SKM-1 (cell line): ENCODE measurements around the gene CNTNAP2.

Experiments
- DNase-seq: peaks from one replicate; lab custom pipeline; 2025; ENCODE audit not compliant: unreplicated experiment; lab: John Stamatoyannopoulos, UW

CNTNAP2 gene

DNA sequence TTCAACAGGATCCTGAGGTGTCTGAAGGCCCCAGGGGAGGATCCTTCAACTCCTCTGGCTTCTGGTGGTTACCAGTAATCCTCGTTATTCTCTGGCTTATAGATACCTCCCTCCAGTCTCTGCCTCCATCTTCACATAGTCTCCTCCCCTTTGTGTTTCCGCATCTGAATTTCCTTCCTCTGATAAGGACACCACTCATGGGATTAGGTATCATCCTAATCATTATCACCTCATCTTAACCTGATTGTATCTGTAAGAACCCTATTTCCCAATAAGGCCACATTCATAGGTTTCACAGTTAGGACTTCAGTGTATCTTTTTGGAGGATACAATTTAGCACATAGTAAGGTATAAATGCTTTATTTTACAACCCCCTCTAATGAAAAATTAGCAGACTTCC is 1189.2 kb downstream of the CNTNAP2 start:
- DNase-seq: no peak

DNA sequence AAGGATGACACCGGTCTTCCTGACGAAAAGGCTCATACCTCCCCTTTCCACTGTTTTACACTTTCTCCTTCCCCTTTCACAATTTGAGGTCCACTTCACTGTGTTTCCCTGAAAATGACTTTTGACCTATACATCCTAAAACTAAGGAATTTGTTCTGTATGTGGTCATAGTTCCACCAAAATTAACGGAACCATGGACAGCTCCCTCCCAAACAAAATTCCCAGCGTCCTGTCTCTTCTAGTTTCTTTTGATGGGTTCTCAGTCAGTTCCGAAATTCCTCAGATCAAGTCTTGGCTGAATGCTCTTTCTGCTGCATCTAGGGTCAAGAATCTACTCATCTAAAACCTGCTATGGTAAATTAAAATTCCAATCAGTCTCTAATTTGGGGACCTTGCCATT is 1191.9 kb downstream of the CNTNAP2 start:
- DNase-seq: no peak

DNA sequence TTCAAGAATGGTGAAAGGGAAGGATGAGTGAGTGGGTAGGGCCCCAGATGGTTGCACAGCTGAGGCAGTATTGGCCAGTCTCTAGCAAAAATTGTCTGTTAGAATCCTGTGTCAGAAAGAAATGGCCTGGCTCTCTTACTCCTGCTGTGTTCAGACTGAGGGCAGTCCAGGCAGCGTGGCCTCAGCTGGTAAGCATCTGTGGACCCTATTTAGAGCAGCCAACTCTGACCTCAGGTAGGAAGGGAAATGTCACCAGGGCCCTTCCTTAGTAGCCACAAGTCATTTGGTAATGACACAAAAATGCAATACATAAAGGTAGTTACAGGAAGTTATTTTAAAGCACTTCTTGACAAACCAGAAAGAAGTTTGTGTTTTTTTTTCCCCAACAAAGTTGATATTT is 1194.7 kb downstream of the CNTNAP2 start:
- peak; percentile 11 for DNase-seq

GRCh38 chr7:147321504-147321903 is 1204.9 kb downstream of the CNTNAP2 start:
- DNase-seq: no peak

GRCh38 chr7:147332988-147333387 is 1216.4 kb downstream of the CNTNAP2 start:
- DNase-seq: peak; percentile 17

GRCh38 chr7:147363101-147363500 is 1246.5 kb downstream of the CNTNAP2 start:
- DNase-seq: no peak

GRCh38 chr7:147376192-147376591 is 1259.6 kb downstream of the CNTNAP2 start:
- DNase-seq: no peak

GRCh38 chr7:147380926-147381325 is 1264.3 kb downstream of the CNTNAP2 start:
- DNase-seq: no peak

- no peak for DNase-seq
Observed at GRCh38 chr7:147394329-147394728, 1277.7 kb downstream of the CNTNAP2 start.

DNA sequence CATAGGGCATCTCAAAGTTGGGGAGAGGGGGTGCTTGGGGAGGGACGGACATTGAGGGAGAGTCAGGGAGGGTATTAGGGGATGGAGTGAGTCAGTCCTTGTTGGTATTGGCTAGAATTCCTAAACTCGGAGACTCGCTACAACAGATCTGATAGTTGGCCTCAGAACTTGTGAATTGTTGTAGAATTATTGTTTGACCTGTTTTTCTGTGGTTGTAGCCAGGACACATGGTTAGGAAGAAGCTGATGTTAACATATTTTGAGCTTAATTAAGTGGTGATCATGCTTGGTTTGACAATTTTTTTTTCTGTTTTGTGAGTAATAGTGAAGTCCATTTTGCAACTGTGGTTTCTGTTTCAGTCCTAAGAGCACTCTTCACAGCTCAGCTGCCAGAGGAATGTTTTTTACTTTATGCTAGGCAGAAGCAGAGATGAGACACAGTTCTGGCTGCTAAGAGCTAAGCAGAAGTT is 1283.7 kb downstream of the CNTNAP2 start:
- no peak for DNase-seq

GRCh38 chr7:147400925-147401324 is 1284.3 kb downstream of the CNTNAP2 start:
- no peak for DNase-seq

DNA sequence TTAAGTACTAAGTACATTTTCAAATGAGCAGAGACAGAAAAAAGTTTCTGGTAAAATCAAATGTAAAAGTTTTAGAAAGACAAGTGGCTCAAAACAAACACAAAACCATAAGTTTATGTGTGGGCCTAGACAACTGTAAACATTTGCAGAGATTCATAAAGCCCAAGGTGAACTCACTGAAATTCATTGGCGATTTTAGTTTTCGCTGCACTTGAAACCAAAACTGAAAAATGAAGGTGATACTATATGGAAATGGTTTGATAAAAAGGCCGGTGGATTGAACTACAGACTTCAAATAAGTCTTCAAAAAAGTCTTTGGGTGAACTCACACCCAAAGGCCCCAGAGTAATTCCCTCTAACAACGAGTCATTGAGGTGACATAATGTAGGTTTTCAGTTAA is 1289.0 kb downstream of the CNTNAP2 start:
- no peak for DNase-seq

DNA sequence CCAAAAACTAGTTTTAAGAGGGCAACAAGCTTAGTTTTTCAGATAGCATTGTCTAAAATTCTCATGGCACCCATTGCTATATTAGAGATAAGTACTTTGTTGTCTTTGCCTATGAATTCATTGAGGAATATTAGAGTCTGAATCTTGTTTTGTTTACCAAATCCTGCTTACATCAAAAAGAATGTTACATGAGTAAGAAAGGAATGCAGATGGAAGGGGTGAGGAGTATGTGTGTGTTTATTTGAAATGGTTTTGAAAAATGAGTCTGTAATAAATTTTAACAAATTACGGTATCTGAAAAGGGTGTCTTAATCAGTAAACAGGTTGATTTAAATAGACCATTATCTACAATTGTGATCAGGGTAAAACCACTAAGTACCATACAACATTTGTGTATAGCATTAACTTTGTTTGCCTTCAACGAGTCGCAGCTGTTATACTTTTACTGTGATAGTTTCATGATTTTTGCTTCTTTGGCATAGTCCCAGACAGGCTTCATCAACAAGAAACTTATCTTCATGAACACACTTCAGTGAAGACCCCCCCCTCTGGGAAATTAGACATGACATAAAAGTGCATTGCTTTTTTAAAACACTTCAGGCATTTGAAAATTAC is 1290.0 kb downstream of the CNTNAP2 start:
- no peak for DNase-seq

DNA sequence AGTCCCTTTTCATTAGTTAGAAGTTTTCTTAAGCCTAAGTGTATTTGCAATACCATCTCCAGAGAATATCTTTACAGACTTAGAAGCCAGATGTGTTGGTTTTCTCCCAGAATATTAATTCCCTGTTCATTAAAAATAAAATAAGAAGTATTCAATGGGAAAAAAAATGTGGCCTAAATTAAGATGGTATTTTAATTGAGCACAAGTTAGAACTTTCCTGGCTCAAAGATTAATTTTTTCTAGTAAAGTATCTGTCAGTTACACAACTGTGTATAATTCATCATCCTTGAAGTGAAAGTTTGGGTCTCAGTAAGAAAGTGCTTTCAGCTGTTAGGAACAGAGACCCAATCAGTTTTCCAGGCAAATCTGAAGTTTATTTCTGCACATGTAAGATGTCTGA is 1294.5 kb downstream of the CNTNAP2 start:
- DNase-seq: no peak

- no peak for DNase-seq
Observed at GRCh38 chr7:147412109-147412508, 1295.5 kb downstream of the CNTNAP2 start.

DNA sequence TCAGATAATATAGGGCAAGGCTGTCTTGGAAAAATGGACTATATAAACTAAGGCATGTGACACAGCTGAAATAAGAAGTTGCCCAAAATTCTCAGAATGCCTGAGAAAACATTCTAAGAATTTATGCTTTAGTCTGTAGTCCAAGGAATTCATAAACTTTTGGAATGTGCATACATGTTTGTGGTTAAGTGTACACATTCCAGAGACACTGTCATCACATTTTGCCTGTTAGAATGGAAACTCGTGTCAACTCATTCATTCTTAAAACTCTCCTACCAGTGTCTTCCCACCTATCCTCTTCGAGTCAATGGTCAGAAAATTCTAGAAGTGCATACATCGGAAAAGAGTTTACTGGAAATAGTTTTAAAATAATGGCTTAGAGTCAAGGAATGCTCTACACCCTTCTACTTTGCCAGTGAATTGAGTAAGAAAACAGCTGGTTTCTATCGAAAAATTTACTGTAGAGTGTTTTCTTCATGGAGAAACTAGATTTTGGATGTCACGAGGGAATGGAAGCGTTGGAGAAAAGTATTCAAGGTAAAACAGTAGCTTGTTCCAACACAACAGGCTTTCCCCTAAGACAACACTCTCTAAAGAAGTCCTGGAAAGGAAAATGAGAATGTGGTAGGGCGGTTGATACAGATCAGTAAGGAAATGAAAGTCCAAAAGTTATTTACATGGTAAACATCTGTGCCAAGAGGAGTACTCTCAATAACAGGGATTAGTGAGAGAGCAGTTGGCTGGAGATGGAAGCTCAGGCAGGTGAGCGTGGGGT is 1296.4 kb downstream of the CNTNAP2 start:
- no peak for DNase-seq

DNA sequence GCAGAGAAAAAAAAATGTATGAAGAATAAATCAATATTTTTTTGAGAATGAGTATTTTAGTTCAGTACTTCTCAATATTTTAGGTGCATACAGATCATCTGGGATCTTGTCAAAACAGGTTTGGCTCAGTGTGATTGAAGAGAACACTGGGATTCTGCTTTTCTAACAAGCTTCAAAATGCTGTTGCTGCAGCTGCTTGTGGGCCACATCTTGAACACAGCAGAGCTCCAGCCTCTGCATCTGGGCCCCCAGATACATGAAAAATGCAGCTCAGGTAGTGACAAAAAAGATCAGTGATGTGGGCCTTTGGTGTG is 1296.9 kb downstream of the CNTNAP2 start:
- no peak for DNase-seq

GRCh38 chr7:147415991-147416390 is 1299.4 kb downstream of the CNTNAP2 start:
- no peak for DNase-seq

DNA sequence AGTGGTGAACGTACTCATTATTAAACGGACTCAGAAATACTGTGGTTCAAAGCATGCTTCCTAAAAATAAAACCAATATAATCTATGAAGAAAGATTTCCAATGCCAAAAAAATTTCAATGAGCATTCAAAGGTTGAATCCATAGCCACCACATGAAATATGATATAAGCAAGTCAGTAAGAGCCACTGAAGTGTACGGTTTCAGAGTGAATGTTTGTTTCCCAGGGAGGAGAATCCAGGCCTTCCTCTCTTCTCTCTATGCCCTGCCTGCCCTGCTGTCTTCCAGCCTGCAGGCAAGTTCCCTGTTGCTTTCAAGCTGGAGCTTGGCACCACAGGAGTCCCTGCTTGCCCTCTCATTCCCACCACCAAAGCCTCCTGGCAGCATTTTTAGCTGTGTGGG is 1302.4 kb downstream of the CNTNAP2 start:
- DNase-seq: no peak

- DNase-seq: no peak
Observed at GRCh38 chr7:147423875-147424274, 1307.3 kb downstream of the CNTNAP2 start.

DNA sequence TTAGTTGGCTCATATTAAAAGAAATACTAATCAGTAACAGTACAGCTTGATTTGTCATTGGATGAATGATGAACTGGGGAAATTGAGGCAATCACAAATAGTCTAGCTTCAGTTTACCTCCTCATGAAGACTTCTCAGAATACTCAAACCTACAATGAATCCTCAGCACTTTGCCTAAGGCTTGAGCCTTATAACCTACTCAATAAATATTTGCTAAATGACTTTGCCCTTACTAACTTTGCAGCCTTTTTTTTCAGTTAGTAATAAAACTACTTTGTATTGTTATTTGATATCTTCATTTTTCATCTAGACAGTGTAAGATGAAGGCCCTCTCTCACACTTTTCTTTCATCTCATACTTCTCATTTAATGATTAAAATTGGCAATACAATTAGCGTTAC is 1311.5 kb downstream of the CNTNAP2 start:
- no peak for DNase-seq

GRCh38 chr7:147429961-147430360 is 1313.4 kb downstream of the CNTNAP2 start:
- DNase-seq: no peak

GRCh38 chr7:147432079-147432478 is 1315.5 kb downstream of the CNTNAP2 start:
- DNase-seq: no peak
